ENCODE results near the gene SAPCD1.

SAPCD1 gene

DNA sequence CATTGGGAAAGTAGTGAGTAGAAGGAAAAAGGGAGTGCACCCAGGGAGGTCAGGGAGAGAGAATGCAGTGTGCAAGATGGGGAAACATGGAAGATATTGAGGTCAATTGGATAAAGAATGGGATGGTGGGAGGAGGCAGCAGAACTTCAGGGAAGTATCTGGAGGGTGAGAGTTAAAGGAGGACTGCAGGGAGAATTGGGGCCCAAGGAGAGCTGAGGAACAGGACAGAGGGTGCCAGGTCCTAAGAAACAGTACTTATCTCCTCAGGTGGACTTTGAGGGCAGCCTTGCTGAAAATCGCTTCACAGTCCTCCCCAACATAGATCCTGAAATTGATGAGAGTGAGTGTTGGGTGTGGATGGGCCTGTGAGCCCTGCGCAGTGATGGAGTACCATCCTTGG lies 4.2 kb upstream of the SAPCD1 start:
- DNase-seq = no peak

DNA sequence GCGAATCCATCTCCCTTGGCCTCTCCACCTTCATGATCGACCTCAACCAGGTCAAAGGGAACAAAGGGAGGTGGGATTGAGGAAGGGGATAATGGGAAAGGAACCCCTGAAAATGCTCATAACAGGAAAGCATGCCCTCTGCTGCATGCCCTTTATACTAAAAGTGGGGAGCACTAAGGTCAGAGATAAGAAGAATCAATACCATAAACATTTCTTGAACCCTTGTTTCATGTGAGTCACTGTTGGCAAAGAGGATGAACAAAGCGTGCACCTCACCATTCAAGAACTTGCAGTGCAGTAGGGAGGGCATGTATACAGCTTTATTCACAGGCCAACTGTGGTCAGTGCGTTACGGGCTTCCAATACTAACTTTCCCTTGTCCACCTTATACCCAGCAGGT lies 1.7 kb upstream of the SAPCD1 start:
- no peak for DNase-seq

DNA sequence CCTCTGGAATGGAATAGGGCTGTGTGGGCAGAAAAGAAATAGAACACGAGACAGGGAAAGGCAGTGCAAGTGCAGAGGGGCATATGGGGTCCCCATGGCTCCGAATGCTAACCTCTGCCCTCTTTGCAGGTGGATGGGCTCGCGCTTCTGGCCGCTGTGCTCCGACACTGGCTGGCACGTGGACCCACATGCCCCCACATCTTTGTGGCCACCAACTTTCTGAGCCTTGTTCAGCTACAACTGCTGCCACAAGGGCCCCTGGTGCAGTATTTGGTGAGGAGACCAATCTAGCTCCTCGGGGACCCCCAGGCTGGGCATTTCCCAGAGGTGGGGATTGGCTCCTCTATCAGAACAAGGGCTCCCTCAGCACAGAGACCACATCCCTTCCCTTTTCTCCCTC lies 1.1 kb upstream of the SAPCD1 start:
- no peak for DNase-seq

DNA sequence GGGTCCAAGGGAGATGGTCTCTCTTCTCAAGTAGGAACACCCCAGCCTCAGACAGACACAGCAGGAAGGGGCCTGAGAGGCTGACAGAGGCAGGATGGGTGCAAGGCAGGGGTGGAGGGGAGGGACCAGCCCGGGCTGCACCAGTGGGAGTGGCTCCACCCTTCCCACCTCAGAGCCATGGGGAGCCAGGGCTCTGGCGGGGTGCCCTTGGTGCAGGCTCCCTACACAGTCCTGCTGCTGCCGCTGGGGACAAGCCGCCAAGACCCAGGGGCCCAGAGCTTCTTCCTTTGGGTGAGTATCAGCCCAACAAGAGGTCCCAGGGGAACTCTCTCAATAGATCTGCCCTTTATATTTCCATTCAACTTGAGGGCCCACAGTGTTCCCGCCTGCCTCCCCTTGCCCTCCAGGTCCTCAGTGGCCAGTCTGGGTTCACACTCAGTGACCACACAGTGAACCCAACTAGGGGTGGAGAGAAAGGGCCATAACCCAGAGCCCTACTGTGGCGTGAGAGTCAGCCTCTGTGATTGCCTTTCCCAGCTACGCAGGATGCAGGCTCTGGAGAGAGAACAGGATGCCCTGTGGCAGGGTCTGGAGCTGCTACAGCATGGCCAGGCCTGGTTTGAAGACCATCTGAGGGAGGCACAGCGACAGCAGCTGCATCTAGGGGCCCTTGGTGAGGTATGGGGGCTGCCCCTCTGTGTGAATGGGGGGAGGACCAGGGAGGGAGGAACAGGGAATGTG lies 592 bp downstream of the SAPCD1 start:
- no peak for DNase-seq

DNA sequence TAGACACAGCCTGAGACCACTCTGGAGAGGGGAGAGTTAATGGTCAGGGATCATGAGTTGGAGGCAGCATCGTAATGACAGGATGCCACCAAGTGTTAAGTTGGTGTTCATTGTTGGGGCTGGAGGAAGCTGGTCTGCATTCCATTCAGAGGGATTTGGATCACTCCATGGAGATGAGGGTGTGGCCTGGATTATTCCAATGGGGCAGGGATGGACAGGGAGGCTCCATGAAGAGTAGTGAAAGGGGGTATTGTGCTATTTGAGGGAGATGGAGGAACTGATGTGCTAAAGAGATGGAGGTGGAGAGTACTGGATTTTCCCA lies 1.1 kb downstream of the SAPCD1 start:
- DNase-seq = no peak

DNA sequence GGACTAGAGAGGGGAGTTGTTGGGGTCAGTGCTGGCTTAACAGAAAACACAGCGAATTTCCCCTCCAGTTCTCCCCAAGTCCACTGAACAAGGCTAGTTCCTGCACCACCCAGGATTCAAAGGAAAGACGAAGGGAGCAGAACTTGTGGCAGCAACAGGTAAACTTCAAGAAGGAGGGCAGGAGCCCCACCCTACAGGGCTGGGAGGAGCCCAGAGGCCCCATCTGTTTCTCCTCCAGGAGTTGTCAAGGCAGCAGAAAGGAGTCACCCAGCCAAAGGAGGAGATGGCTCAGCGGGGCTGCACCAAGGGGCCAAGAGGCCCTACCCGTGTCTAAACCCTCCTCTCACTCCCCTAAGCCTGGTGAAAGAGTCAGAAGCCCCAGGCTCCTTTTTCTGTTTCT lies 1.7 kb downstream of the SAPCD1 start:
- DNase-seq = no peak

DNA sequence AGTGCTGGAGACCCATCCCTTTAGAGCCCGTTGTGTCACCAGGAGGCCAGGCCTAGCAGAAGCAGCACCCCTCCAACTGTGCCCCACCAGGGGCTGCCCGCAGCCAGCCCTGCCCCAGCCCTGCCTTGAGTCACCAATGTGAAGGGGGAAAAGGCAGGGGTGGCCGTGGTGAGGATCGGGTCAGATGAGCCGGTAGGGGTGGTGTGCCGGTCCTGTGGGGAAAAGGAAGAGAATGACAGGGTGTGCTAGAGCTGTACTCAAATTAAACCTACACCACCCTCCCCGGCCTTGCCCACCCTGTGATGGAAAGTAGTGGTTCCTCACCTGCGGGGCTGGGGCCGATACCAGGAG lies 3.1 kb downstream of the SAPCD1 start:
- DNase-seq = no peak

DNA sequence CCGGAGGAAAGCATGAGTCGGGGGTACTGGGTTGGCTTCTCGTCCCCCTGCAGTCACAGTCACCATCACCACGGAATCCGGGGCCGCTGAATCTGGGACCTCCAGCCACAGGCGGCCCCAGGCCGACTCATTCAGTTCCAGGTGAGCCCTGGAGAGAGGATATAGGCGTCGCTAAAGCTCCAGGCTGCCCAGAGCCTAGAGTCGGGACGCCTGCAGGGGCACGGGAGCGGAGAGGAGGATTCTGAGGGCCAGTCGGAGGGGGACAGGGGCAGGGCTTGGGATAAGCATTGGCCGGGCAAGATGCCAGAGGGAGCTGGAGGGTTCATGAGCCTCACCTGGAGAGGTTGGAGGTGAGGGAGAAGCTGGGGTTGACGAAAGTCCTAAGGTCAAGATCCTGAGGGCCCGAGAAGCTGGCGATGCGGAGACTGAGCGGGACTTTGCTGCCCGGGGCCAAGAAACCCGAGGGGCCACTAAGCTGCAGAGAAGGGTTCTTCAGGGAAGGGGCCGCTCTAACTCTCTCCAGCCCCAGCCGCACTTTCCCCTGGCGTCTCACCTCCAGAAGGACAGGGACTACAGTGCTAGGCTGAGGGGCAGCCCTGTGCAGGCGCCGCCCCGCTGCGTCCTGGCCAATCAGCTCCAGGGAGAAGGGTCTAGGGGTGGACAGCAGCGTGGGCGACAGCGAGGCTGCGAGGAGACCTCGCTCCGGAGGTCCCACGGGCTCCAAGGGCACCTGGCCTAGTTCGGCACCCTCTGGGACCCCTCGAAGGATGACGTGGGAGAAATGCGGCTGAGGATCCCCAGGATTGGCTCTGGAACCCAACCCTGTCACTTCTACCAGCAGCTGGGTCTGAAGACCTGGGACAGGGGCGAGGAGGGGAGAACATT lies 3.7 kb downstream of the SAPCD1 start:
- DNase-seq = no peak

DNA sequence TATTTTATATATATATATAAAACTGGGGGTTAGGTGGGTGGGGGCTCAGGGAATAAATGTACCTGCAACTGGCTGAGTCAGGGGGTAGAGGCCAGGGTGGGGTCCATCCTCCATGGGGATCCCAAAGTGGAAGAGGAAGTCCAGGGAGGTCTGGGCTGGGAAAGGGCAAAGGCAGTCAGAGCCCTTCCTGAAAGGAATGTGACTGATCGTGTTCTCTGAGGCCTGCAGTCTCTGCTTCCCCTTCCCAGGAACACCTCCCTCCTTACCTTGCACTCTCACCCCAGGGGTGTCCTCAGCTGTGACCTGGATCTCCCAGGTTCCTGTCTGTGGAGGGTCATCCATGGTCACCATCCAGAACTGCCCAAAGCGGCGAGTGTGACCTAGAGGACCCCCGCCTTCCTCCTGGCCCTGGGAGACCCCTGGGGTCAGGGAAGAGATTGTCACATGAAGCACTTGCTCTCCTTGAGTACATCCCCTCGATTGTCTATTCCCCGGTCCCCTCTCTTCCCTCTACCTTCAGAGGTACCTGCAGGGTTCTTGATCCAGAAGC lies 4.7 kb downstream of the SAPCD1 start:
- DNase-seq = no peak

DNA sequence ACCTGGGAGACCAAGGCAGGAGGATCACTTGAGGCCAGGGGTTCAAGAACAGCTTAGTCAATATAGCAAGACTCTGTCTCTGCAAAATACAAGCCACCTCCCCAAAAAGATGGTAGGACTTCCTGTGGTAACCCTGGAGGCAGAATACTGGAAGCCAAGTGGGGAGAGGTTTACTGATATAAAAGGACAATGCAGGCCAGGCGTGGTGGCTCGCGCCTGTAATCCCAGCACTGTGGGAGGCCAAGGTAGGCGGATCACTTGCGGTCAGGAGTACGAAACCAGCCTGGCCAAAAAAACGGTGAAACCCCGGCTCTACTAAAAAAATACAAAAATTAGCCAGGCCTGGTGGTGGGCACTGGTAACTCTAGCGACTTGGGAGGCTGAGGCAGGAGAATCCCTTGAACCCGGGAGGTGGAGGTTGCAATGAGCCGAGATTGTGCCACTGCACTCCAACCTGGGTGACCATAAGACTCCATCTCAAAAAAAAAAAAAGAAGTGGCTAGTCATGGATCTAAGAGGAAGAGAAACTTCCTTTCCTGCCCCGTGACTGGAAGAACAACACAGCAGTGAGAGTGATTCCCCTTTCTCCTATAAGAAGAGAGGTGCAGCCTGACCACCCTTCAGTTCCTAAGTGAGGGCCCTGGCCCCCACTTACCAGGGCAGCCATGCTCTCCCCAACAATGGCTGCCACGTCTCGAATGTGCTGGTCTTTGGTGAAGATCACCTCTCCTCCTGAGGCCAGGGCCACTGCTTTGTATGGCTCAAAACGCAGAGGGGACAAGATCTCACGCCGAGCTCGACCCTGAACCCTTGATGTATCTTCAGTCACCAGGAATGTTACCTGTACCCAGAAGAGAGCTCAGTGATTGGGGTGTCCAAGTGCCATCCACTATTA lies 6.2 kb downstream of the SAPCD1 start:
- no peak for DNase-seq

DNA sequence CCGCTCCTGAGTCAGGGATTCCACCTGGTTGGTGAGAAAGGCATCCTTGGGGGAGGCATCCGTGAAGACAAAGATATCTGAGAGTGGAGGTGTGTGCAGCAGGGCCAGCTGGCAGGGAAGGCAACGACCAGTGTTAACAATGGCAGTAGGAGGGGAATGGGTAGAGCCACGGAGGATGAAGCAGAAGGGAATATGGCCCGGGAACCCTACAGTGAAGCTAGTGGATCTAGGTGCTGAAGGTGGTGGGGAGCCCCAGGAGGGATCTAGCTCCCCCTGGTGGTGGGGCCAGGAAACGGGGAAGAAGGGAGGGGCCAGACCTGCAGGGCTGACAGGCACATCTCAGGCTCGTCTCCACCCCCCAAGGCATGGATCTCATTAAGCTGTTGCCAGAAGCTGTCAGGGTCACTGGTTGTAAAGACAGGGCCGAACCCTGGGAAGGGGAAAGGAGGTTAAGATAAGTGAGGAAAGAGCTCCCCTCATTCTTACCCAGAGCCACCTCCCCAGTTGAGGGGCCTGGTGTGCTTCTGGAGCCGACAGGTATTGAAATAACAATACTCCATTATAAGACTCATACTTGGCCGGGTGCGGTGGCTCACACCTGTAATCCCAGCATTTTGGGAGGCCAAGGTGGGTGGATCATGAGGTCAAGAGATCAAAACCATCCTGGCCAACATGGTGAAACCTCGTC lies 7.4 kb downstream of the SAPCD1 start:
- peak; percentile 88 for DNase-seq

DNA sequence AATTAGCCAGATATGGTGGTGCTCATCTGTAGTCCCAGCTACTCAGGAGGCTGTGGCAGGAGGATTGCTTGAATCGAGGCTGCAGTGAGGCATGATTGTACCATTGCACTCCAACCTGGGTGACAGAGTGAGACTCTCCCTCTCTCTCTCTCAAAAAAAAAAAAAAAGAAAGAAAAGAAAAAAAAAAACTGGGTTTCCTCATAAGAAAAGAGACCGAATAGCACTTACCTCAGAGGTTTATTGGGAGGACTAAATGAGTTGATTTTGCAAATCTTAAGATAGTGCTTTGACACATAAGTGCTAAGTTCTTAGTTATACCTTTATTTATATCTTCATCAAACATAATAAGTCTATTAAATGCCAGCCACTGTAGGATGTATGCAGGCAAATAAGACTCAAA lies 8.4 kb downstream of the SAPCD1 start:
- DNase-seq = no peak

DNA sequence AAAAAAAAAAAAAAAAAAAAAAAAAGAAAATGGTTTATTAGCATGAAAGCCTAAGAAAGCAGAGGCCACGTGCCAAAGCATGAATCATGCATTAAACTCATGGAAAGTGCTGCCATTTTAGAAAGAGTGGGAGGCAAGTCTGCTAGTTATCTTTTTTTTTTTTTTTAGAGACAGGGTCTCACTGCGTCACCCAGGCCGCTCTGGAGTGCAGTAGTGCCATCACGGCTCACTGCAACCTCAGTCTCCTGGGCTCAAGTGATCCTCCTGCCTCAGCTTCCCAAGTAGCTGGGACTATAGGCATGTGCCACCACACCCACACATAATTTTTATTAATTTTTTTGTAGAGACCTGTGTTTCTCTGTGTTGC lies 9.5 kb downstream of the SAPCD1 start:
- no peak for DNase-seq

DNA sequence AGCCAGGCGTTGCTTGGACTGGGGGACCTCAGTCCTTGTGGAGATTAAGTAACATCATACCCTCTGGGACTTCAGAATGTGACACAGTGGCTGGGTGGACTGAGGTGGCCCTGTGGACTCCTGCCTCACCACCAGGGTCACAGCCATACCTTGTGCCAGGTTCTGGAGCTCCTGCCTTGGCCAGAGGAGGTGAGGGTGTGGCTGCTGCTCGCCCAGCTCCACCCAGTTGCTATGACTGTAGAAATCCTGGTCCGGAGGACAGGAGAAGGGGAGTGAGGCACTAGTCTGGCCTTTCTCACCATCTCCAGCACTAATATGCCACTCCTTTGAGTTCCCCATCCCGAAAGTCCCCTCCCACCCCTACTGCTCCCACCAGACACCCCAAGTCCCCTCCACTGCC lies 12.7 kb downstream of the SAPCD1 start:
- no peak for DNase-seq

DNA sequence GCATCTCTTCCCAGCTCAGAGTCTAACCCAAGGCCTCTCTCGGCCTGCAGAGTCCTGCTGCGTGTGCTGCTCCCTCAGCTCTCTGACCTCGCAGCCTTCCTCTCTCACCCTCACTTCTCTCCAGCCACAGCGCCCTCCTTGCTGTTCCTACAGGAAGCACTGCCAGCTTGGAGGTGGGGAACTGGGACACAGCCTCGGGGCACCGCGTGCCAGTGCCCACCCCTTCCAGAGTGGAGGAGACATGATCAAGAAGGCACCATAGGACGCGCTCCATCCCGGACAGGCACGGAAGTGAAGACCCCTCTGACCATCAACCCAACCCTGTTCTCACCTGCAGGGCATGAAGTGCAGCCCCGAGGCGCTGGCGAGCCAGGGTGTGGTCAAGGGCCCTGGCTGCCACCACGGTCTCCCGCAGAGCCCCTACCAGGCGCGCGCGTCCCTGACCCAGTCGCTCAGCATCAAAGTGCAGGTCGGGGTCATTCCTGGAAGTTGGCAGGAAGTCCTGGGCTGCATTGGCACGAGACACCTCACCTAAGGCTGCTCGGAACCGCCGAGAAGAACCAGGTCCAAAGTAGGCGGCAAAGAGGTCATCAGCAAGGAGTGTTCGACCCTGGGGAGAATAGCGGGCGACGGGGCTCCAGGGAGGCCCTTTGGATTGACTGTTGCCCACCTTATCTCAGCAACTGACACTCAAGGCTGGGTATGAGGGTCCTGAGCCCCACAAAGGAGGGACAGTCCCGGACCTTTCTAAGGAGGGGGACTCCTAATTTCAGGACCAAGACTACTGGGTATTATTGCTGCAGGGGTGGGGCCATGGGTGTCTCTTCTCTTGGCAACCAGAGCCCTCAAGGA lies 13.4 kb downstream of the SAPCD1 start:
- no peak for DNase-seq

DNA sequence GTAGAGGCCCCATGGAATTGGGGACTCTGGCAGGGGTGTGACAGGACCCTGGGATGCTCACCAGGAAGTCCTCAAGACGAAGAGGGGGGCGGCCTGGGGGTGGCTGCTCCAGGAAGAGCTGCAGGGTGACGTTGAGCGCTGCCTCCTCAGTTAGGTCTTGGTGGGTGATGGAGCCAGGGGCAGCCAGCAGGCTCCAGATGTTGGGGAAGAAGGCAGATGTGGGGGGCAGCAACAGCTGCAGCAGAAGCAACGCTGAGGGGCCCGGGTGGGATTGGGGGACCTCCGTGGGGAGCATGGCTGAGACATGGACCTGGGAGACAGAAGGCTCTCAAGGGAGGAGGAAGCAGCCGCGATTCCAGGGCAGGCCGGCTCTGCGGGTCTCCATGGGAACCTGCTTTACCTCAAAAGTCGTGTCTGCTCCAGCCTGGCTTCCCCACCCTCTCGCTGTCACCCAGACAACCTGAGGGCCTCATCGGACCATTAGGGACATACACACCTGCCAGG lies 14.1 kb downstream of the SAPCD1 start:
- no peak for DNase-seq

DNA sequence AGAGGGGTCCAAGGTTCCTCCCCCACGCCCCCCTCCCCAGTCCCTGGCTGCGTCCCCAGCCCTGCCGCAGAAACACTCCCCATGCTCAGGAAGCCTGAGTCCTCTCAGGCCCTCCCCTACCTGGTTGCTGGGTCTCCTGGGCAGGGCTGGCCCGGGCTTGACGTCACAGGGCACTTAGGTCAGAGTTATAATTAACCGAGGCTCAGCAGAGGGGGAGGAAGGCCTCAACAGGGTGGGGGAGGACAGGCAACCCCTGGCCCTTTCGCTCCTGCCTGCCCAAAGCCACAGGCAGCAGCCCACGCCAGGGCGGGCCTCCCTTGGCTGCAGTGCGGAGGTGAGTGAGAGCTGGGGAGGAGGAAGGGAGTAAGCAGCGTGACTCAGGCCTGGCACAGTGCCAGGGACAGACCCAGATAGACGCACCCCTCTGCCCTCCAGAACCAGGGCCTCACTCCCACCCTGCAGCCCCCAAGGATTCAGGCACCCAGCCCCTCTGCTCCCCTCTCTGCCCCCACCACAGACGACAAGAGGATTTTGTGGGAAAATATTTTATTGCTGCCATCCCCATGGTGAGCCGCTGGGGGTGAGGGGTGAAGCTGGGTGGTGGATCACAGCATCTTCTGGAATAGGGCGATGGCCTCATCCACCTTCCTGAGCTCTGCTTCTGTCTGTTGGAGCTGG lies 14.7 kb downstream of the SAPCD1 start, which contains the start of gene VWA7:
VWA7 (minus strand) TSS at position 340 of the 678 bp plus-strand sequence. CDS start 549 bp downstream, outside the sequence.
- DNase-seq = peak; percentile 83

DNA sequence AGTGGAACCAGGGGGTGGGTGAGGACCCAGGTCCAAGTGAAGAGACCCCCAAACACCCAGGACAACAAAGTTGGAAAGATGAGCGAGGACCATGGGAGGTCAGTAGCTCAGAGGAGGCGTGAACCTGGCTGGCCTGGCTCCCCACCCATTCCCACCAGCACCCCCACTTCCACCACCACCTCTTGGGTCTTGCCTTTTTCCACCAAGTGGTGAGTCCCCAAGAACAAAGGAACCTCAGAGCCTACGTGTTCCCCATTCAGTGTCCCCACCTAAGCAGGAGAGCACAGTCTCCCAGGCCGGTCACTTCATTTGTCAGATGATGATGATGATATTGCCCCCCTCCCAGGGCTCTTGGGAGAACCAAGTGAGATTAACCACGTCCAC lies 15.2 kb downstream of the SAPCD1 start:
- DNase-seq = no peak

DNA sequence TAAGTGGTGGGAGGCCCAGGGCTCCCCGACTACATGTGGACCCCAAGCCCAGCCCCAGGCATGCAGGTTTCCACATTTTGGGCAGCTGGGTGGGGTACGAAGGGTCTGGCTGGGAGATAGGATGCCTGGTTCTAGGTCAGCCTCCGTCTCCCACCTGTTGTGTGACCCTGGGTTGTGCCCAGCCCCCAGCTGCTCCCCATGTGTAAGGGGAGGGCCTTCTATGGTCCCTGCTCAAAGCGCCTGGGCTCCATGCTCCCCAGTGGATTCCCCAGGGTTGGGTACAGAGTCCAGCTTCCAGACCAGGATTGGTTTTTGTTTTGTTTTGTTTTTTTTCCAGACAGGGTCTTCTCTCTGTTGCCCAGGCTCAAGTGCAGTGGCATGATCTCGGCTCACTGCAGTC lies 15.7 kb downstream of the SAPCD1 start:
- DNase-seq = no peak

DNA sequence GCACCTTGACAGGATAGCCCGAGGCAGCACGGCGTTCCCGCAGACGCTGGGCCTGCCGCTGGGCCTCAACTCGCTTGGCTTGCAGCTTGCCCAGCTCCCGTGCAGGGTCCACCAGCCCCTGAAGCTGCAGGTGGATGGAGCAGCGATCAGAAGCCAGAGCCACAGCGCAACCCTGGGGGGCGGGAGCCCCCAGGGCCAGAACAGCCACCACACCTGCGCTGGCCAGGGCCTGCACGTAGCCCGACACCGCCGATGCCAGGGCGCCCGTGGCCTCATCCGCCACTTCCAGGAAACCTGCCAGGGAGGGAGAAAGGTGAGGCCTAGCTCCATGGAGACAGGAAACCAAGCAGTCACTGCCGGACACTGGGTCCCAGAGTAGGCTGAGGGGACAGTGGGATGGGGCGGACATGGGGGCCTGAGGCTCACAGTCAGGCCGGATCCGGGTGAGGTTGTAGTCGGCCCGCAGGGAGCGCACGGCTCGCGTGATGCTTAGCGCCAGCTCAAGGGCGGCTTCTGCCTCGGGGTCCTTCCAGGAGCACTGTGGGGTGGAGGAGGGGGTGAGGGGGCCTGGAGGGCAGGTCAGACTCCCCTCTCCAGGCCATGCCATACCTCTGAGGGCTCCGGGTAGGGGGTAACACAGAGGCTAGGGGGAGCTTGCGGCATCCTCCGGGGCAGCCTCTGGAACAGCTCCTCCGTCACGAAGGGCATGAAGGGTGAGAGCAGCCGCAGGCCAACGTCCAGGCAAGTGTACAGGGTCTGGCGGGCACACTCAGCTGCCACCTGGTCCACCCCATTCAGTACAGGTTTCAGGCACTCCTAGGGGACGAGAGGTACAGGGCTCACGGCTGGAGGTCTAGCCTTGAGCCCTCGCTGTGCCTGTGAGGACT lies 16.8 kb downstream of the SAPCD1 start:
- DNase-seq = no peak
